Activated T-helper 17 cell treated with anti-CD3 and anti-CD28 coated beads, Interleukin-2, amount 50 U/mL, for 72 hours (primary cell): ENCODE data around the gene CWC27. TPM values are rescaled to one million over a fixed set of nuclear protein-coding genes. Genes with fewer than 3 reads are reported as not detected.
A peak's percentile ranks its signal among the peaks of the same experiment; 100 is the strongest.
"Not testable (repeated sequence)": the region's sequence is repeated elsewhere in the genome, so short reads cannot be mapped to it uniquely, and the experiment has no call there.

Experiments used
- ATAC-seq: fragments of 150-1000 bp; cut with Tn5 transposase; replicated peaks from 2 replicates; pipeline ENCODE4 v1.10.0; 2021; ENCODE audit warnings: mild to moderate bottlenecking, moderate library complexity
- H3K27ac Mint-ChIP-seq: one replicate; pipeline ENCODE4 v1.8.0; 2022; ENCODE audit warnings: mixed read lengths
- H3K27me3 Mint-ChIP-seq: one replicate; pipeline ENCODE4 v1.8.0; 2022; ENCODE audit warnings: mixed read lengths
- H3K36me3 Mint-ChIP-seq: one replicate; pipeline ENCODE4 v1.8.0; 2022; ENCODE audit warnings: low read depth, mild to moderate bottlenecking, mixed read lengths
- H3K4me1 Mint-ChIP-seq: one replicate; pipeline ENCODE4 v1.8.0; 2022; ENCODE audit warnings: mixed read lengths
- H3K4me3 Mint-ChIP-seq: one replicate; pipeline ENCODE4 v1.8.0; 2022; ENCODE audit warnings: mild to moderate bottlenecking, mixed read lengths
- H3K9me3 Mint-ChIP-seq: one replicate; pipeline ENCODE4 v1.8.0; 2022; ENCODE audit warnings: mixed read lengths
- total RNA-seq, 2 donors: library from RNA; stranded (reverse); gene quantifications; one replicate each; pipeline ENCODE4 v1.2.3, GENCODE V29; 2022

CWC27 gene
- total RNA-seq, 2 donors from 2014 or later = 26.7 to 32.5 TPM

DNA sequence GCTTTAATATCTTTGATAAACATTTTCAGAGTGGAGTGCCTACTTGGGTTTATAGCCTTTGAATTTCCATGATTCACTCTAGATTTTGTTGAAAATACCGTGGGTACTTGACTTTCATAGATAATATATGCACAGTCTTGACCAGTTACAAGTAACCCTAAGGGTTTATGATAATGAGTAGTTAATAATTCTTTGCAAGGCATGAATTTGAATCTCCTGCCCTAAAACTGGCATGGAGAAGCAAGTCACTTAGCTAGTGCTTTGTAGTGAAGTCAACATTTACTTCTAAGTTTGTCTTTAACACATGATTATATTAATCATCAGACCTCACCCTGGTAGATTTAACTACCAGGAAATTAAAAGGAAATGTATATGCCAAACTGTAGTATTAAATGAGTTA lies 115.8 kb downstream of the CWC27 start:
- no peak overlapping the region for H3K27ac Mint-ChIP-seq
- H3K36me3 Mint-ChIP-seq = no peaks in the 10 kb centered on the region
- no peak overlapping the region for H3K4me3 Mint-ChIP-seq
- H3K9me3 Mint-ChIP-seq = no peaks in the 10 kb centered on the region
- ATAC-seq = no peak
- H3K27me3 Mint-ChIP-seq = no peaks in the 10 kb centered on the region
- H3K4me1 Mint-ChIP-seq = no peaks in the 10 kb centered on the region

DNA sequence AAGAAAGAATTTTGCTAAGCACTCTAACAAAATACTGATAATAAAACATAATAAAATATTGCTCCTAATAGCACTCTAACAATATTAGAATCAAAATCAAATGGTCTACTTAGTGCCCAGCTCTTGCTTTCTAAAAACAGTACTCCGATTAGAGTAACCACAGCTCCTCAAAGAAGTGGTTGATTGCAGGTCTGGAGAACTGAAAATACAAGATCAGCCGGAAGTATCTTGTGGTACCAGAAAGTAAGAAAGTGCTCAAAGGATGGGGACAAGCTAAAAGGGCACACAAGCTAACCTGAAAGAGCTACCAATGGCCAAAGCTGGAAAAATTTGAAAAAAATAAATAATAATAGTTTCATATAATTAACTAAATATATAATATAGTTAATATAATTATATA lies 119.2 kb downstream of the CWC27 start:
- Mint-ChIP-seq H3K36me3 (peaks cover 4% of the 10 kb centered on the region), H3K27ac (no peak overlapping the region), H3K9me3 (no peaks in the 10 kb centered on the region), H3K4me1 (no peaks in the 10 kb centered on the region), H3K27me3 (no peaks in the 10 kb centered on the region), H3K4me3 (no peak overlapping the region)
- ATAC-seq = no peak

DNA sequence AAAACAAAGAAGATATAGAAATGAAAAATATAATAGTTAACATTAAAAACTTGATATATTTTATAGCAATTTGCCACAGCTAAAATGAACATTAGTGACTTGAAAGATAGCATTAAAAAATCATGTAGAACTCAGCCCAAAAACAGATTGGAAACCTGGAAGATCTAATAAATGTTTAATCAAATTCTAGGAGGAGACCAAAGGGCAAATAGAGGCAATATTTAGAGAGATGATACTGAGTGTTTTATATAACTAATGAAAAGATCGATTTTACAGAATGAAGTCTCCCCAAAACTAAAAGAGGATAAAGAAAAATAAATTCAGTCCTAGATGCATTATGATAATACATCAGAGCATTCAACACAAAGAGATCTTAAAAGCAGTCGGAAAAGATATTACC lies 127.0 kb downstream of the CWC27 start:
- Mint-ChIP-seq H3K27ac (no peak overlapping the region), H3K9me3 (peaks cover 11% of the 10 kb centered on the region), H3K4me1 (no peaks in the 10 kb centered on the region), H3K4me3 (no peak overlapping the region), H3K36me3 (peaks cover 43% of the 10 kb centered on the region), H3K27me3 (no peaks in the 10 kb centered on the region)
- no peak for ATAC-seq

DNA sequence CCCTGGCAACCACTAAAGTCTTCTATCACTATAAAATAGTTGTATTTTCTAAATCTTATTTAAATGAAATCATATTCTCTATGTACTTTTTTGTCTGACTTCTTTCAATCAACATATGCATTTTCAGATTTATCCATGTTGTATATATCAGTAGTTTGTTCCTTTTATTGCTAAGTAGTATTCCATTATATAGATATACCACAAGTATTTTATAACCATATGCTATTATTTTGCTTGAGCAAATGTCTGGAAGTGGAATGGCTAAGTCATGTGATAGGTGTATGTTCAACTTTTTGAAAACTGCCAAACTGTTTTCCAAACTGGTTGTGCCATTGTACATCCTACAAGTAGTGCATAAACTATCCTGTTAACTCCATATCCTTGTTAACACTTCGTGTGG lies 131.1 kb downstream of the CWC27 start:
- Mint-ChIP-seq H3K4me3 (no peak overlapping the region), H3K27ac (no peak overlapping the region), H3K9me3 (peaks cover 17% of the 10 kb centered on the region), H3K4me1 (no peaks in the 10 kb centered on the region), H3K27me3 (no peaks in the 10 kb centered on the region), H3K36me3 (peaks cover 44% of the 10 kb centered on the region)
- no peak for ATAC-seq

DNA sequence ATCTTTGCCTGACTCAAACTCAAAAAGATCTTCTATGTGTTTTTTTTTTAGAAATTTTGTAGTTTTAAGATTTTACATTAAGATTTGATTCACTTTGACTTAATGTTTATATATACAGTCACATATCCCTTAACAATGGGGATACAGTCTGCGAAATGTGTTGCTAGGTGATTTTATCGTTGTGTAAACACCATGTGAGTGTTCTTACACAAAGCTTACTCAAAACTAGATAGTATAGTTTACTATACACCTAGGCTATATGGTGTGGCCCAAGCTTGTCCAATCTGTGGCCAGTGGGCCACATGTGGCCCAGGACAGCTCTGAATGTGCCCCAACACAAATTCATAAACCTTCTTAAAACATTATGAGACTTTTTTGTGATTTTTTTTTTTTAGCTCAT lies 131.9 kb downstream of the CWC27 start:
- H3K4me3 Mint-ChIP-seq = no peak overlapping the region
- H3K27ac Mint-ChIP-seq = no peak overlapping the region
- H3K9me3 Mint-ChIP-seq = peaks cover 17% of the 10 kb centered on the region
- H3K27me3 Mint-ChIP-seq = no peaks in the 10 kb centered on the region
- no peaks in the 10 kb centered on the region for H3K4me1 Mint-ChIP-seq
- ATAC-seq = no peak
- H3K36me3 Mint-ChIP-seq = peaks cover 40% of the 10 kb centered on the region

DNA sequence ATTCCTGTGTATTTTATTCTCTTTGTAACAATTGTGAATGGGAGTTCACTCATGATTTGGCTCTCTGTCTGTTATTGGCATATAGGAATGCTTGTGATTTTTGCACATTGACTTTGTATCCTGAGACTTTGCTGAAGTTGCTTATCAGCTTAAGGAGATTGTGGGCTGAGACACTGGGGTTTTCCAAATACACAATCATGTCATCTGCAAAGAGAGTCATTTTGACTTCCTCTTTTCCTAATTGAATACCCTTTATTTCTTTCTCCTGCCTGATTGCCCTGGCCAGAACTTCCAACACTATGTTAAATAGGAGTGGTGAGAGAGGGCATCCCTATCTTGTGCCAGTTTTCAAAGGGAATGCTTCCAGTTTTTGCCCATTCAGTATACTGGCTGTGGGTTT lies 138.7 kb downstream of the CWC27 start:
- not testable (repeated sequence) for H3K27ac Mint-ChIP-seq, H3K4me1 Mint-ChIP-seq, ATAC-seq, H3K27me3 Mint-ChIP-seq, H3K4me3 Mint-ChIP-seq
- Mint-ChIP-seq H3K36me3 (peaks cover 38% of the 10 kb centered on the region), H3K9me3 (peaks cover 17% of the 10 kb centered on the region)

DNA sequence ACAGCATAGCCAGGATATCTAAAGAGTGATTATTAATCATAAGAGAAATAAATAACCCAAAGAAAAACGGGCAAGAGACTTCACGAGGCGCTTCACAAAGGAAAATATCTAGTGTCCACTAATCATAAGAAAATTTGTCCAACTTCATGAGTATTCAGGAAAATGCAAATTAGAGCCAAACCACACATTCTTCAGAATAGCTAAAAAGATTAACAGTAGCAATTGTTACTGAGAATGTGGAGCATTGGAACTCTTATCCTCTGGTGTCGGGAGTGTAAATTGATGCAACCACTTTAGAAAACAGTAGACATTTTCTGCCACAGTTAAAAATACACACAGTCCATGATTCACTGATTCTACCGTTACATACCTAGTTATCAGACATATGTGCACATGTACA lies 145.7 kb downstream of the CWC27 start:
- Mint-ChIP-seq H3K27ac (no peak overlapping the region), H3K27me3 (no peaks in the 10 kb centered on the region), H3K4me1 (no peaks in the 10 kb centered on the region), H3K36me3 (peaks cover 20% of the 10 kb centered on the region), H3K9me3 (peaks cover 16% of the 10 kb centered on the region), H3K4me3 (no peak overlapping the region)
- no peak for ATAC-seq

DNA sequence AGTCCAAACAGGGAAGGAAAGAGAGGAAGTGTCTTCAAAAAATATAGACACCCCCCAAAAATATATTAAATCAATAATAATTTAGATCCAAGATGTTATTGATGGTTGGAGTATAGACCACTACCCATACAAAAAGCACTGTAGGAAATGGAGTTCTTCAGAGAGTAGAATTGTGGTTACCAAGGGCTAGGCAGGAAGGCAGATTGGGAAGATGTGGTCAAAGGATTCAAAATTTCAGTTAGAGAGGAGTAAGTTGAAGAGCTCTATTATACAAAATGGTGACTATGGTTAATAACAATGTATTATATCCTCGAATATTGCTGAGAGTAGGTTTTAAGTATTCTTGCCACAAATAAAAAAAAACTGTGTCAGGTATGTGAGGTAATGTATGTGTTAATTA lies 149.4 kb downstream of the CWC27 start:
- Mint-ChIP-seq H3K4me1 (no peaks in the 10 kb centered on the region), H3K9me3 (peaks cover 29% of the 10 kb centered on the region), H3K27me3 (no peaks in the 10 kb centered on the region), H3K4me3 (no peak overlapping the region), H3K36me3 (peaks cover 33% of the 10 kb centered on the region), H3K27ac (no peak overlapping the region)
- ATAC-seq = no peak

DNA sequence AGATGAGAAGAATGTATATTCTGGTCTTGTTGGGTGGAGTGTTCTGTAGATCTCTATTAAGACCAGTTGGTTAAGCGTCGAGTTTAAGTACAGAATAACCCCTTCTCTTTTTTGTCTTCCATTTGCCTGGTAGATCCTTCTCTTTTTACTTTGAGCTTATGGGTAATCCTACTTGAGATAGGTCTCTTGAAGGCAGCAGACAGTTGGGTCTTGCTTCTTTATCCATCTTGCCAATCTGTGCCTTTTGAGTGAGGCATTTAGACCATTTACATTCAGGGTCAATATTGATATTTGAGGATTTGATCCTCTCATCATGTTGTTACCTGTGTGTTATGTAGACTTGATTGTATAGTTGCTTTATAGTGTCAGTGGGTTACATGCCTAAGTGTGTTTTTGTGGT lies 152.7 kb downstream of the CWC27 start:
- peaks cover 29% of the 10 kb centered on the region for H3K9me3 Mint-ChIP-seq
- H3K27ac Mint-ChIP-seq = no peak overlapping the region
- H3K36me3 Mint-ChIP-seq = peaks cover 33% of the 10 kb centered on the region
- no peaks in the 10 kb centered on the region for H3K27me3 Mint-ChIP-seq
- ATAC-seq = no peak
- H3K4me1 Mint-ChIP-seq = no peaks in the 10 kb centered on the region
- H3K4me3 Mint-ChIP-seq = no peak overlapping the region

DNA sequence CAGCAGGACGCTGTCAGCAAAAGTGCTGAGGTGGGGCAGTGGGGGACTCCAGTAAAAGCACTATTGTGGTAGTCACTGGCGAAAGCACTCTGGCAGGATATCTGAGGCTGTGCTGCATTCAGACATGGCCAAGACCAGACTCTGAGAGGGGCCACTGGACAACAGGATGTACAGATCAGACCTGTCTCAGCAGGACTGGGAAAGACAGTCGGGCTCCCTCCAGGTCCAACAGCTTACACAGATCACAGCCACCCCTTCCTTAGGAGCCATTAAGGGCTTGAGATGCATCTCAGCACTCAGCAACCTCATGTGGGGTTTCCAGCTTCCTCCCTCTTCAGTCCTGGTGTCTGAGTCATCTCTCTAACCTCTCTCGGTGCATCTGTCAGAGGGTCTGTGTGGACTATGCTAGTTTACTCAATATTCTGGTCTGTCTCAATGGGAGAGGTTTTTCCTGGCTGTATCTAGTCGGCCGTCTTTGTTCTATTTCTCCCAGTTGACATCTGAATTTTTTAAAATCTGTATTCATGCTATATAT lies 154.5 kb downstream of the CWC27 start:
- peaks cover 28% of the 10 kb centered on the region for H3K36me3 Mint-ChIP-seq
- no peak overlapping the region for H3K27ac Mint-ChIP-seq
- no peaks in the 10 kb centered on the region for H3K27me3 Mint-ChIP-seq
- peaks cover 18% of the 10 kb centered on the region for H3K9me3 Mint-ChIP-seq
- peaks cover 4% of the 10 kb centered on the region for H3K4me1 Mint-ChIP-seq
- ATAC-seq = no peak
- H3K4me3 Mint-ChIP-seq = no peak overlapping the region

DNA sequence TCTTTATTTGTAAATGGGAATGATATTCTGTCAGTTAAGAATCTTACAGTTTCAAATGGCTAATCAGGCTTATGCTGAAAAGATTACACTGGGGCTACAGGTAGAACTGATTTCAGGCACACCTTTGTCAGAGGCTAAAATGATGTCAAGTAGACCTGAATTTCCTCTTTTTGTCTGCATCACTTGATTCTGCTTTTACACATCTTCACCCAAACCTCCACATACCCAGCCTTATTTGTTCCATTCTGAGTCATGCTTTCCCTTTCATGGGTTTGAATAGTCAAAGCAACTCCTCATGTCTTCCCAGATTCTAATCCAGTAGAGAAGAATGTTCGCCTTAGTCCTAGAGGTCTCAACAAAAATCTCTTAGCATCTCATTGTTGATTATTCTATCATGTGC lies 156.4 kb downstream of the CWC27 start:
- peaks cover 4% of the 10 kb centered on the region for H3K4me1 Mint-ChIP-seq
- H3K27me3 Mint-ChIP-seq = no peaks in the 10 kb centered on the region
- H3K4me3 Mint-ChIP-seq = no peak overlapping the region
- H3K9me3 Mint-ChIP-seq = peaks cover 13% of the 10 kb centered on the region
- no peak overlapping the region for H3K27ac Mint-ChIP-seq
- ATAC-seq = peak; percentile 19
- H3K36me3 Mint-ChIP-seq = peaks cover 31% of the 10 kb centered on the region

DNA sequence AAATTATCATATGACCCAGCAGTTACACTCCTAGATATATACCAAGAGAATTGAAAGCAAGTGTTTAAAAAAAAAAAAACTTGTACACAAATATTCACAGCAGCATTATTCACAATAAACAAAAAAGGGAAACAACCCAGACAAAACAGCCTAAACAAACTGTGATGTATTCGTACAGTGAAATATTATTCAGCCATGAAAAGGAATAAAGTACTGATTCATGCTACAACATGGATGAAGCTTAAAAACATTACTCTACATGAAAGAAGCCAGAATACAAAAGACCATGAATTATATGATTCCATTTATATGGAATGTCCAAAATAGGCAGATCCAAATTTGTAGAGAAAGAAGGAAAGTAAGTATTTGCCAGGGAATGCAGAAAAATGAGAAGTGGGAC lies 161.1 kb downstream of the CWC27 start:
- H3K9me3 Mint-ChIP-seq = no peaks in the 10 kb centered on the region

DNA sequence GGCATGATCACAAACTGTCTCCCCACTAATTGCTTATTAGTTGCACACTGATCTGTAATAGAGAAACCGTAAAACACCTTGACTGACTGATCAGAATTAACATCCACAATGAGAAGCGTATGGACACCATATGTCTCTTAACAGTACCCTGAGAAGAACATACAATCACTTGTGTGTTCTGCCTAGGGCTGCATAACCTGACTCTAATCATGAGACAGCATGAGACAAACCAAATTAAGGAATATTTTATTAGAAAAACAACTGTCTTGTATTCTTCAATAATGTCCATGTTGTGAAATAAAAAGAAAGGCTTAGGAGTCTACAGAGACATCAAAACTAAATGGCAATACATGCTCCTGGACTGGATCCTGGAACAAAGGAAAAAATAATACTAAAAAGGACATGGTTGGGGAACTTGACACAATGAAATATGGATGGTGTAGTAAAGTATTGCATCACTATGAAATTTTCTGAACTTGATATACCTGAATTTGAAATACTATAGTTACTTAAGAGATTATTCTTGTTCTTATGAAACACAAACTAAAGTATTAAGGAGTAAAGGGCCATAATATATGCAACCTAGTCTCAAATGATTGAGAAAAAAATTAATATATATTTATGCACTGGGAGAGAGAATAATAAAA lies 162.1 kb downstream of the CWC27 start:
- H3K4me3 Mint-ChIP-seq = no peak overlapping the region
- peaks cover 4% of the 10 kb centered on the region for H3K4me1 Mint-ChIP-seq
- H3K27me3 Mint-ChIP-seq = no peaks in the 10 kb centered on the region
- H3K9me3 Mint-ChIP-seq = no peaks in the 10 kb centered on the region
- no peak overlapping the region for H3K27ac Mint-ChIP-seq
- ATAC-seq = no peak
- peaks cover 30% of the 10 kb centered on the region for H3K36me3 Mint-ChIP-seq

More for the DNA sequence above, 161.1 kb downstream of the CWC27 start:
- Mint-ChIP-seq H3K27ac (no peak overlapping the region), H3K36me3 (peaks cover 29% of the 10 kb centered on the region), H3K4me3 (no peak overlapping the region), H3K4me1 (peaks cover 4% of the 10 kb centered on the region), H3K27me3 (no peaks in the 10 kb centered on the region)
- no peak for ATAC-seq

DNA sequence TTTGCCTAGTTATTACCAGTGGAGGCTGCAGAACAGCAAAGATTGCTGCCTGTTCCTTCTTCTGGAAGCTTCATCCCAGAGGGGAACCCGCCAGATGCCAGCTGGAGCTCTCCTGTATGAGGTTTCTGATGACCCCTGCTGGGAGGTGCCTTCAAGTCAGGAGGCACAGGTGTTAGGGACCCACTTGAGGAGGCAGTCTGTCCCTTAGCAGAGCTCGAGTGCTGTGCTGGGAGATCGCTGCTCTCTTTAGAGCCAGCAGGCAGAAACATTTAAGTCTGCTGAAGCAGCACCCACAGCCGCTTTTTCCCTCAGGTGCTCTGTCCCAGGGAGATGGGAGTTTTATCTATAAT lies 170.7 kb downstream of the CWC27 start:
- not testable (repeated sequence) for H3K9me3 Mint-ChIP-seq, H3K4me1 Mint-ChIP-seq, H3K27me3 Mint-ChIP-seq, H3K27ac Mint-ChIP-seq, H3K4me3 Mint-ChIP-seq, ATAC-seq
- H3K36me3 Mint-ChIP-seq = peaks cover 19% of the 10 kb centered on the region

DNA sequence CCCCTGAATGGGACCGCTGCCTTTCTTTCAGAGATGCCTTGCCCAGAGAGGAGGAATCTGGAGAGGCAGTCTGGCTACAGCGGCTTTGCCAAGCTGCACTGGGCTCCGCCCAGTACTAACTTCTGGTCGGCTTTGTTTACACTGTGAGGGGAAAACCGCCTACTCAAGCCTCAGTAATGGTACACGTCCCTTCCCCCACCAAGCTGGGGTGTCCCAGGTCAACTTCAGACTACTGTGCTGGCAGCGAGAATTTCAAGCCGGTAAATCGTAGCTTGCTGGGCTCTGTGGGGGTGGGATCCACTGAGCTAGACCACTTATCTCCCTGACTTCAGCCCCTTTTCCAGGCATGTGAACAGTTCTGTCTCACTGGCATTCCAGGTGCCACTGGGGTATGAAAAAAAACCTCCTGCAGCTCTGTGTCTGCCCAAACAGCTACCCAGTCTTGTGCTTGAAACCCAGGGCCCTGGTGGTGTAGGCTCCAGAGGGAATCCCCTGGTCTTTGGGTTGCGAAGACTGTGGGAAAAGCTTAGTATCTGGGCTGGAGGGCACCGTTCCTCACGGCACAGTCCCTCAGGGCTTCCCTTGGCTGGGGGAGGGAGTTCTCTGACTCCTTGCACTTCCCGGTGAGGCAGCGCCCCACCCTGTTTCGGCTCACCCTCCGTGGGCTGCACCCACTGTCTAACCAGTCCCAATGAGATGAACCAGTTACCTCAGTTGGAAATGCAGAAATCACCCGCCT lies 171.2 kb downstream of the CWC27 start:
- Mint-ChIP-seq H3K4me1 (no peaks in the 10 kb centered on the region), H3K27ac (no peak overlapping the region), H3K4me3 (no peak overlapping the region), H3K27me3 (no peaks in the 10 kb centered on the region), H3K9me3 (peaks cover 4% of the 10 kb centered on the region), H3K36me3 (peaks cover 20% of the 10 kb centered on the region)
- no peak for ATAC-seq
